ENCODE measurements around the gene PIK3R5.

GRCh38 chr17:8900626-8901585 is 64.6 kb downstream of the PIK3R5 start:
- TF ChIP-seq CTCF (IDR thresholded peaks at IDR 0.05): no peak
- TF ChIP-seq POLR2A (IDR thresholded peaks at IDR 0.05): no peak
